ENCODE results near the gene RPS8.
"Not testable (repeated sequence)": the region's sequence is repeated elsewhere in the genome, so short reads cannot be mapped to it uniquely, and the experiment has no call there.

Gene RPS8

DNA sequence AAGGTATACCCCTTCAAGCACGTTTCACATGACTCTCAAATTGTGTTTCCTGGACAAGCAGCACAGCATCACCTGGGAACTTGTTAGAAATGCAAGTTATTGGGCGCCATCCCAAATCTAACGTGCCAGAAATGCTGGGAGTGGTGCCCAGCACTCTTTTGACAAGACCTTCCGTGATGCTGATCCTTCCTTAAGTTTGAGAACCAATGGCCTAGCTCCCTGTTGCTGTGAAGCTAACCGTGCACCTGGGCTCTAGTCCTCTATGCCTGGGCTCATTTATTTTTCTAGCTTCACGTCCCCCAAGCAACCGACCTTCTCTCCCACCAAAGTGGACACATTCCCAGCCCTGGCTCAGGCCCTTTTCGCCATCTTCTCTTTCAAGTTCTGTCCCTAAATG, 8.4 kb downstream of the RPS8 start:
- DNase-seq = no peak

- no peak for DNase-seq
Observed at GRCh38 chr1:44784094-44785028, 9.0 kb downstream of the RPS8 start.

DNA sequence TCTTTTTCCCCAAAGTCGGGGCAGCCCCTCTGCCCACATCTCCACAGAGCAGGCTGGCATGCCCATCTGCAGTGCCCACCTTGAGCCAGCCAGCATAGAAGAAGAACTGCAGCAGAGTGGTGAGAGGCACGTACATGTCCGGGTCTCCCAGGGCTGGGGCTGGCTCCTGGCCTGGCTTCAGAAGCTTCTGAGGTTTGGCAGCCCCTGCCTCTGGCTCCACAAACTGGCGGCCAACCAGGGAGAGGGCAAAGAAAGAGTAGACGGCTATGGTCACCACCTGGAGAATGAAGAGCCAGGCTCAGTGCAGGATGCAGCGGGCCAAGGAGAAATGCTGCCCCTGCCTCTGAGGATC, 9.7 kb downstream of the RPS8 start:
- DNase-seq = no peak

- DNase-seq = no peak
Observed at GRCh38 chr1:44785501-44786137, 10.3 kb downstream of the RPS8 start.

- DNase-seq = peak; percentile 78
Observed at GRCh38 chr1:44786138-44786840, 10.9 kb downstream of the RPS8 start.

GRCh38 chr1:44786841-44787426, 11.6 kb downstream of the RPS8 start:
- DNase-seq = no peak

DNA sequence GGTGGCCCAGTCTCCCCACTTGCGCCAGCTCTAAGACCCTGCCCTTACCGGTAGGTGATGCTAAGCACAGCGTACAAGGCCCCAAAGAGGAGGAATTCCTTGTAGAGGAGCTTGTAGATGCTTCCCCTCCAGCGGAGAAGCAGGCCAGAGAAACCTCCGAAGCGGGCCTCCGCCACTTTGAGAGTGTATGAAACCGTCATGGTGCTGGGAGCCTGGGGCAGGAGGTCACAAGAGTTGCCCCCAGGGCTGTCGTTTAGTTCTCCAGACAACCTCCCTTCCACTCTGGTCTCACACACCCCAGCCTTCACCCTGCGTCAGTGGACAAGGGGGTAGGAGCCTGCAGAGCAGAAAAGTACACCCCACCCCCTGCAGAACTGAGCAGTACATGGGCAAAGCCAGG, 12.2 kb downstream of the RPS8 start:
- no peak for DNase-seq

DNA sequence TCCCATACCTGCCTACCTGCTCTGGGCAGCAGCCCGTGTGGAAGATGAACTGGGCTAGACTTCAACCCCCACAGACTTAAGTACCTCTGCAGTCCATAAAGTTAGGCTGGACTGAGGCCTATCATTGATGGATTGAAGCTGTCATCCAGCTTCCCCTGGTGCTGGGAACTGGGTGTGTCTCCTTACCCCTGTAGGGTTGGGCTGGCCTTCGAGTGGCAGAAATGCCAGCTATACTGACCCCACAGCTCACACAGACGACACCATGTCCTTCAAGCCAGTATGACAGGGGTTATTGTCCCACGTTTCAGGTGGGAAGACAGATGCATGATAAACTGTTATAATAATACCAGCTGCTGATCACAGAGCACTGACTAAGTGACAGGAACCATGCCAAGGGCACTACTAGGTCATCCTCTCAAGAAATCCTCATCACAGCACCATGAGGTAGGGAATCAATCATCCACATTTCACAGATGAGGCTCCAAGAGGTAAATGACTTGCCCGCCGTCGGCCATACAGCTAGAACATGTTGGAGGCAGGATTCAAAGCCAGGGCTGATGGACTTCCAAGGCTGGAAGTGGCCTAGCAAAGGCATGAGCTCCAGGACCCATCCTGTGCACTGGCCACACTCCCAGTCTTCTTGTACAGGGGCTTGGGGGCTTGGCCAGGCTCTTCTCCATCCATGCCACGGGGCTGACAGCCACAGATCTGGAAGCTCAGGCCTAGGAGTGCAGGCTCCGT, 12.9 kb downstream of the RPS8 start, which contains the start of gene BEST4:
Gene BEST4 (minus strand): TSS at position 51 of the 741 bp plus-strand sequence. CDS start 465 bp downstream, outside the sequence.
- no peak for DNase-seq

GRCh38 chr1:44790968-44791801, 15.8 kb downstream of the RPS8 start:
- no peak for DNase-seq

- no peak for DNase-seq
Observed at GRCh38 chr1:44792736-44793502, 17.6 kb downstream of the RPS8 start.

DNA sequence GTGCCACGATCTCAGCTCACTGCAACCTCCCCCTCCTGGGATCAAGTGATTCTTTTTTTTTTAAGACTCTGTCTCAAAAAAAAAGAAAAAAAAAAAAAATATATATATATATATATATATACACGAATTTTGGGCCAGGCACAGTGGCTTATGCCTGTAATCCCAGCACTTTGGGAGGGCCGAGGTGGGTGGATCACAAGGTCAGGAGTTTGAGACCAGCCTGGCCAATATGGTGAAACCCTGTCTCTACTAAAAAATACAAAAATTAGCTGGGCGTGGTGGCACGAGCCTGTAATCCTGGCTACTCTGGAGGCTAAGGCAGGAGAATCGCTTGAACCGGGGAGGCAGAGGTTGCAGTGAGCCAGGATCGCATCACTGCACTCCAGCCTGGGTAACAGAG, 22.5 kb downstream of the RPS8 start:
- DNase-seq = not testable (repeated sequence)

DNA sequence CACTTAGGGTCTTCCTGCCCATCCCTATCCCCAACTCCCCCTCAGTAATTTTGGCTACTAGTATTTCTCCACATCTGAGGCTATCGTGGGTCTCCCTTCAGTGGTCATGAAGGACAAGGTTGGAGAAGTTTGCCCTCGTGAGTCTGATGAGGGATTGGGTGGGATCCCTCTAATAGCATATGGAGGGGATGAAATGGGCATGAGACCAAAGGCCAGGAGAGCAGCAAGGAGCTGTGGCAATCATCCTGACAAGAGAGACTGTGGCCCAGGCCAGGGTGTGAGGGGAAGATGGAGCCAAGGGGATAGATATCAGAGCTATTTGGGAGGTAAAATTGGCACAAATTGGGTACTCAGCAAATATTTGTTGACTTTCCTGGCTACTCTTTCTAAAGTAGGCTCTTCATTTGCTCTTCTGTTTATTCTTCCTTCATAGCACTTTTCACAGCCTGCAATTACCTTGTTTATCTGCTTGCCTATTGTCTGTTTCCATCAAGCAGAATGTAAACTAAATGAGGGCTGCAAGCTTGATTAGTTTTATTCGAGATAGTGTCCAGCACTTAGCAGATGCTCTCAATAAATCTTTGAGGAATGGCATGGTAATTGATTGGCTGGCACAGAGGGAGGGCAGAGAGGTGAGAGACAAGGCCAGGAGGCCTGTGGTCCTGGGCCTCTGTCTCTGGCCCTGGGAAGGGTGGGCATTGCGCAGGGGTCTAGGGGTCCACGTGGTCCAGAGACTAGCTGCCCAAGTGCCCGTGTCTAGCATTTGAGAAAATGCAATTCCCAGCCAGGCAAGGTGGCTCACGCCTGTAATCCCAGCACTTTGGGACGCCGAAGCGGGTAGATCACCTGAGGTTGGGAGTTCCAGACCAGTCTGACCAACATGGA, 23.4 kb downstream of the RPS8 start:
- no peak for DNase-seq

DNA sequence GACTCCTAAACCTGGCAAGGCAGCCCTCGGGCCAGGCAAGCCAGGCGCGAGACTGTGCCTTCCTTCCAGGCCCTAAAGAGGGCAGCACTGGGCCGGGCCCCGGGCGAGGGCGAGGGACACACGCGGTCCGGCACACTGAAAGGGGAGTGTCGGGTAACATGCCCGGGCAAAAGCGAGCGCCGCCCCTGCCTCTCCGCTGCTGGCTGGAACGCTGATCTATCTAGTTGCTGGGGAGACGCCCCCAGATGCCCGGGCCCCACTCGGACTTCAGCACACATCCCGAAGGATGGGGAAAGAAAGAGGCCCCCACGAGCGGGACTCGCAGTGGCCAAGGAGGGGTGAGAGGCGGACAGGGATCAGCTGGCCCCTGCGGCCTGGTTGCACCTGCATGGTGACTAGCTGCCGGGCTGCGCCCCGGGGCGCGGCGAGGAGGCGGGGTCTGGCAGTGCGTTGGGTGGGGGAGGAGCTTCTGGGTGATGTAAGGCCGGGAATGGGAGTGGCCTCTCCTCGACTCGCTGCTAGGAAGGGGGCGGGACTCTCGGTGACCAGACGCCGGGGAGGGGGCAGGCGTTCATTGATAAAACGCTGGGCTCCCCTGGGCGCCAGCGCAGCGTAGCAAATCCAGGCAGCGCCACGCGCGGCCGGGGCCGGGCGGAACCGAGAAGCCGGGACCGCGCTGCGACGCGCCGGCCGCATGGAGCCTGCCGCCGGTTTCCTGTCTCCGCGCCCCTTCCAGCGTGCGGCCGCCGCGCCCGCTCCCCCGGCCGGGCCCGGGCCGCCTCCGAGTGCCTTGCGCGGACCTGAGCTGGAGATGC, 24.6 kb downstream of the RPS8 start, which contains the start of gene PLK3:
Gene PLK3 (plus strand): TSS at position 608 of the 815 bp plus-strand sequence. CDS start 87 bp downstream, at position 695.
- peak; percentile 99 for DNase-seq

DNA sequence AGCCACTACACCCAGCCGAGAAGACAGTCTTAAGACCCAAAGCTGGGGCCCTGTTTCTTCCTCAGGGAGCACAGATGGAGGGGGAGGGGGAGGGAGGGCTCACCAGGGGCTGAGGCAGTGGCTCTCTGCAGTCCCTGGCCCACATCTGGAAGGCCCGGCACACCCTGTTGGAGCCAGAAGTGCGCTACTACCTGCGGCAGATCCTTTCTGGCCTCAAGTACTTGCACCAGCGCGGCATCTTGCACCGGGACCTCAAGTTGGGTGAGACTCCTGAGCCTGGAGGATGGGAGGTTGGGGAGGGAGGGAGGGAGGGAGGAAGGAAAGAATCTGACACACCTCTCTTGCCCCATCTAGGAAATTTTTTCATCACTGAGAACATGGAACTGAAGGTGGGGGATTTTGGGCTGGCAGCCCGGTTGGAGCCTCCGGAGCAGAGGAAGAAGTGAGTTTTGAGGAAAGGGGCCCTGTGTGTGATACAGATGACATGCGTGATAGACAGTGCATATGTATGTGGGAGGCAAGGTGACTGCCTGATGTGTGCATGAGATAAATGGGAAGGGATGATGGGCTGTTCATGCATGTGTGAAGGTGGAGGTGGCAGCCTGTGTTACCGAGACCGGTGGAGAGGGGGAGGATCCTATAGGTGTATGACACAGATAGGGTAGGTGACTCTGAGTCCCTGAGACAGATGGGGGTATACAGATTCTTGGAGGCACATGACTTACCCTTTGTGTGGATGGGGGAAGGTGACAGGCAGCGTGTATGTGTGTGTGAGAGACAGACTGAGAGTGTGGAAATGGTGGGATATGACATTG, 26.4 kb downstream of the RPS8 start:
- DNase-seq = peak; percentile 53

DNA sequence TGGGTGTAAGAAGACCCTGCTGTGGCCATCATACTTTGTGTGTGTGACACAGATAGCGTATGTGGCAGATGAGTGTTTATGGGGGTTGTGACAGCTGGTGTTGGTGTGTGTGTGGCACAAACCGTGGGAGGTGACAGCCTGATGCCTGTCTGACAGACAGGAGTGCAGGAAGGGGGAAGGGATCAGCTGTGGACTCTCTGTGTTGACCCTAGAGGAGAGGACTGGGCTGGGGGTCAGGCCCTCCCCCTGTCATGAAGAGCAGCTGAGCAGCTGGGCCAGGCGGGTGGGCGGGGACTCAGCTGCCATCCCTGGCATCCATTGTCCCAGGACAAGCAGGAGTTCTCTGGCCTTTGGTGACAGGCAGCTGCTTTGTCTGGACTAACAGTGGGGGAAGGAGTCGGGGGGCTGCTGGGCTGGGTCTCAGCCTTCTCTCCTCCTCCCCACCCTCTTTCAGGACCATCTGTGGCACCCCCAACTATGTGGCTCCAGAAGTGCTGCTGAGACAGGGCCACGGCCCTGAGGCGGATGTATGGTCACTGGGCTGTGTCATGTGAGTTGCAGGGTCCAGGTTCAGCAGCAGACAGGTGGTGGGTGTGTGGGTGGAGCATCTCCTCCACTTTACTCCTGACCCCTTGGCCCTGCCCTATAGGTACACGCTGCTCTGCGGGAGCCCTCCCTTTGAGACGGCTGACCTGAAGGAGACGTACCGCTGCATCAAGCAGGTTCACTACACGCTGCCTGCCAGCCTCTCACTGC, 27.1 kb downstream of the RPS8 start:
- no peak for DNase-seq

GRCh38 chr1:44803062-44803311, 27.6 kb downstream of the RPS8 start:
- DNase-seq = no peak
